Left colon (tissue), 2 donors: ENCODE data around the gene PIP5K1B. TPM values are rescaled to one million over a fixed set of nuclear protein-coding genes. Genes with fewer than 3 reads are reported as not detected.

Experiments
- ATAC-seq: fragments of 200-7000 bp; cut with Tn5 transposase; one replicate; pipeline ENCODE4 v1.9.1; 2020; ENCODE audit warnings: mild to moderate bottlenecking, moderate library complexity
- DNase-seq, 2 donors: peaks; one replicate each; pipeline ENCODE4 v3.0.0-alpha.2; 2020
- intact Hi-C, 2 donors: fragments of 100-400 bp; cut with DNase I in 1 of 2; cut with micrococcal nuclease in 1 of 2; formaldehyde crosslinking; loops; one replicate each; pipeline versions ENCODE4 v1.11.2 to v1.14.0; 2022; cut with DNase I, micrococcal nuclease
- total RNA-seq, 2 donors: library from RNA; stranded (reverse); fragmentation: NEBNext Ultra II Directional; extraction: Animal tissue kit (Norgen Biotek cat#: 25700); gene quantifications; one replicate each; pipeline ENCODE4 v1.2.1, GENCODE V29; 2021
- donor health status: DM: no; HTN: no; CAD: no.
- donor health status: DM: yes; HTN: yes; CAD: no.

Gene PIP5K1B
- total RNA-seq, 2 donors from 2014 or later = 83.1 to 91.6 TPM

GRCh38 chr9:68955330-68955729 is 250.3 kb downstream of the PIP5K1B start:
- intact Hi-C loops = no loop called here
- ATAC-seq = no peak
- no peak for DNase-seq

GRCh38 chr9:68957479-68957878 is 252.4 kb downstream of the PIP5K1B start:
- ATAC-seq = peak; percentile 34
- no peak for DNase-seq
- intact Hi-C loops = no loop called here

GRCh38 chr9:68961587-68961986 is 256.5 kb downstream of the PIP5K1B start:
- no peak for DNase-seq
- intact Hi-C loops = no loop called here
- no peak for ATAC-seq

- ATAC-seq = peak; percentile 43
- no peak for DNase-seq
- intact Hi-C loops = no loop called here
Observed at GRCh38 chr9:68963416-68963815, 258.4 kb downstream of the PIP5K1B start.

GRCh38 chr9:68964102-68964541 is 259.1 kb downstream of the PIP5K1B start:
- DNase-seq (no peak), ATAC-seq (peak; percentile 95)
- intact Hi-C loops = no loop called here

GRCh38 chr9:68964765-68965164 is 259.7 kb downstream of the PIP5K1B start:
- peak; percentile 44 for ATAC-seq
- no peak for DNase-seq
- intact Hi-C loops = no loop called here

- ATAC-seq = no peak
- intact Hi-C loops = no loop called here
- DNase-seq = no peak
Observed at GRCh38 chr9:68966496-68966944, 261.5 kb downstream of the PIP5K1B start.

- ATAC-seq = no peak
- intact Hi-C loops = no loop called here
- DNase-seq = no peak
Observed at GRCh38 chr9:68967800-68968199, 262.8 kb downstream of the PIP5K1B start.

GRCh38 chr9:68969538-68969937 is 264.5 kb downstream of the PIP5K1B start:
- intact Hi-C loops = no loop called here
- ATAC-seq = peak; percentile 71
- DNase-seq = peak; percentile 27 to 63

GRCh38 chr9:68970151-68970550 is 265.1 kb downstream of the PIP5K1B start:
- ATAC-seq (peak; percentile 94), DNase-seq (peak; percentile 57 to 64)
- intact Hi-C loops = no loop called here

GRCh38 chr9:68973619-68974018 is 268.6 kb downstream of the PIP5K1B start:
- intact Hi-C loops = no loop called here
- ATAC-seq (no peak), DNase-seq (no peak)

- intact Hi-C loops = no loop called here
- ATAC-seq = no peak
- DNase-seq = no peak
Observed at GRCh38 chr9:68974431-68974830, 269.4 kb downstream of the PIP5K1B start.

- ATAC-seq (no peak), DNase-seq (no peak)
- intact Hi-C loops = no loop called here
Observed at GRCh38 chr9:68974901-68975300, 269.9 kb downstream of the PIP5K1B start.

- intact Hi-C loops = no loop called here
- DNase-seq = no peak
- ATAC-seq = peak; percentile 66
Observed at GRCh38 chr9:68975365-68976043, 270.5 kb downstream of the PIP5K1B start.

- no peak for ATAC-seq
- intact Hi-C loops = no loop called here
Observed at GRCh38 chr9:68978066-68978465, 273.0 kb downstream of the PIP5K1B start.

GRCh38 chr9:68978501-68978900 is 273.5 kb downstream of the PIP5K1B start:
- intact Hi-C loops = no loop called here
- ATAC-seq = no peak
- DNase-seq = no peak

More at GRCh38 chr9:68978066-68978465, 273.0 kb downstream of the PIP5K1B start:
- no peak for DNase-seq

- ATAC-seq (peak; percentile 33), DNase-seq (peak; percentile 23 to 62)
- intact Hi-C loops = no loop called here
Observed at GRCh38 chr9:68979538-68980314, 274.7 kb downstream of the PIP5K1B start.

GRCh38 chr9:68980341-68980914 is 275.4 kb downstream of the PIP5K1B start:
- ATAC-seq (peak; percentile 33), DNase-seq (peak in 1 of 2 donors; percentile 42)

GRCh38 chr9:68981789-68982188 is 276.7 kb downstream of the PIP5K1B start:
- ATAC-seq (peak; percentile 85), DNase-seq (peak; percentile 27 to 51)
- intact Hi-C loops = no loop called here

More at GRCh38 chr9:68980341-68980914, 275.4 kb downstream of the PIP5K1B start:
- intact Hi-C loops = no loop called here

GRCh38 chr9:68983008-68983411 is 278.0 kb downstream of the PIP5K1B start:
- intact Hi-C loops = no loop called here
- DNase-seq (no peak), ATAC-seq (no peak)
